ENCODE results near the gene BCKDHB.

GRCh38 chr6:80363501-80364122 lies 257.1 kb downstream of the BCKDHB start:
- TF ChIP-seq RAD21 (conservative IDR thresholded peaks at IDR 0.05 in 1 of 2, IDR thresholded peaks at IDR 0.05 in 1 of 2) (no peak), POLR2AphosphoS2 (conservative IDR thresholded peaks at IDR 0.05; ENCODE audit: low read length) (no peak), POLR2A (IDR thresholded peaks at IDR 0.05; ENCODE audit: low read length) (no peak), PHF8 (IDR thresholded peaks at IDR 0.05; ENCODE audit: borderline replicate concordance, low read depth) (no peak), CTCF (IDR thresholded peaks at IDR 0.05) (no peak), BHLHE40 (IDR thresholded peaks at IDR 0.05; ENCODE audit: low read depth, low read length) (no peak), MYC (IDR thresholded peaks at IDR 0.05; ENCODE audit: borderline replicate concordance, low read length) (no peak), HEYL (CRISPR knock-in tag; IDR thresholded peaks at IDR 0.05) (no peak), CBX8 (IDR thresholded peaks at IDR 0.05) (no peak), MAFK (IDR thresholded peaks at IDR 0.05; ENCODE audit: partially characterized antibody) (no peak), NPAS2 (CRISPR knock-in tag; IDR thresholded peaks at IDR 0.05; ENCODE audit: borderline replicate concordance) (no peak), ESRRA (IDR thresholded peaks at IDR 0.05; ENCODE audit: borderline replicate concordance, low read length) (no peak)

Measured in A549 (cell line).